ENCODE results near the gene ANHX.

- no peak for TF ChIP-seq EZH2 (IDR thresholded peaks at IDR 0.05; ENCODE audit: low read depth)
- no peak for TF ChIP-seq CTCF (conservative IDR thresholded peaks at IDR 0.05)
Measured at GRCh38 chr12:133204264-133204603, 31.4 kb downstream of the ANHX start.

Measured in PC-9 (cell line).